NK-92 treated with Interleukin-12 subunit alpha and Interleukin-12 subunit beta, amount 100 ng/mL, for 24 hours (cell line): ENCODE results near the gene EGR2.

Source experiments
- DNase-seq: peaks from one replicate; lab custom pipeline; 2025; lab: John Stamatoyannopoulos, UW

Gene EGR2

DNA sequence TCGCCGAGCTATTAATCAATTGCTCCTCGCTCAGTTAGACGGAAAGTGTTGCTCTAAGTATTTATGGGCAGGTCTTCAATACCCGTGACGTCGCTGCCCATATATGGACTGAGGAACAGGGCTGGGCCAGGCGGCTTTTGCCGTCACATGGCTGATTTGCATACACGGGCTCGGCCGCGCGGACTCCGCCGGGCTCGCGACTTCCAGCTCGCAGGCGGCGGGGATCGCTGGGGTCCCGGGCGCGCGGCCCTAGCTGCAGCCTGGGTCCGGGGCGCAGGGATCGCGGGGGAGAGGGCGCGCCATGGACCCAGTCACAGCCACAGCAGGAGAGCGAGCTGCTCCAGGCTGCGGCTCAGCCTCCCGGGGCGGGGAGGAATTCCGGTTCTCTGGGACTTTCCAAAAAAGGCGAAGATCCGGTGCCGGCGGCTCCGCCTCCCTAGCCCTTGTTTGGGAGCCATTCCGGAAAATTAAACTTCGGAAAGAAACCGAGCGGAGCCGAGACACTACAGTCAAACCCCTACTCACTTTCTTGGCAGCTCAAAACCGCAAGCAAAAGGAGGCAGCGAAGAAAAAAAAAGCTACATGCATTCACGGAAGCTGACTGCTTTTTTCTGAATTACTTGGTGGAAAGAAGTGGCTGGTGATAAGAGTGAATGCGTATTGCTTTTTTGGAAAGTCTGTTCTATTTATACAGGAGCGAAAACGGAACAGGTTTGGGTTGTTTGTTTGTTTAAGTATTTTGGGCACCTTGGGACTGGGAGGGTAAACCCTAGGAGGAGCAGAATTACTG, at the start of gene EGR2:
TSS of gene EGR2 (minus strand) at position 36 of the 790 bp plus-strand sequence. CDS start 337 bp downstream, outside the sequence.
- DNase-seq, result peak; percentile 86

- DNase-seq, result no peak
These were observed 46.3 kb upstream of the EGR2 start for GRCh38 chr10:62862447-62862846.

GRCh38 chr10:62861507-62861906, 45.3 kb upstream of the EGR2 start:
- no peak for DNase-seq

GRCh38 chr10:62860946-62861345, 44.8 kb upstream of the EGR2 start:
- no peak for DNase-seq

GRCh38 chr10:62858364-62858763, 42.2 kb upstream of the EGR2 start:
- DNase-seq, result no peak

GRCh38 chr10:62856021-62856420, 39.9 kb upstream of the EGR2 start:
- no peak for DNase-seq

GRCh38 chr10:62853710-62854109, 37.5 kb upstream of the EGR2 start:
- DNase-seq, result peak; percentile 41

DNA sequence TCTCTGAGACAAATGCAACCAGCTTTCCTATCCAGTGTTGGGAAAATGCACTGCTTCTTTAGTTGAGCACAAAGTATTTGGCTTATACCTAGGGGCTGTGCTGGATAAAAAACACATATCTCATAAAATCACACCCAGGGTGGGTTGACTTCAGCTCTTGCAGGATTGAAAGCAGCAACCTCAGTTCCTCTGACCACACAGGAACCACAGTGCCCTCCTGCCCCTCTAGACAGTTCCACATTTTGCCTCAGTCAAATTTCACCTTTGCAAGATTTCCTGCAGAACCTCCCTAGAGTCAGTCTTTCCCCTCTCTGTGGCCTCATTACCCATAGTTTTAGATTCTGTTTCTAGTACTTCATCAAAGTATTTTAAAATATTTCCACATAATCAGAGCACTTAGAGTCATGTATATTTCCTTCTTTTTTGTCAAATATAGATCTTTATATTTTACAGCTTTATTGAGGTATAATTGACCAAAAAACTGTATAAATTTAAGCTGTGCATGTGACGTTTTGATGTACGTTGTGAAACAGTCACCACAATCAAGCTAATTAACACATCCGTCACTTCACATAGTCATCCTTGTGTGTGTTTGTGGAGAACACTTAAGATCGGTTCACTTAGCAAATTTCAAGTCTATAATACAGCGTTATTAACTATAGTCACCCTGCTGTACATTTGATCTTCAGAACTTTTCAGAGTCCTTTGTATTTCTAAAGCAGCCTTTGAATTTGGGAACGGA, 37.0 kb upstream of the EGR2 start:
- peak; percentile 56 for DNase-seq

GRCh38 chr10:62851442-62851841, 35.3 kb upstream of the EGR2 start:
- DNase-seq, result no peak

GRCh38 chr10:62850646-62851045, 34.5 kb upstream of the EGR2 start:
- DNase-seq, result no peak

- no peak for DNase-seq
These were observed 31.3 kb upstream of the EGR2 start for GRCh38 chr10:62847433-62847832.

GRCh38 chr10:62844280-62845011, 28.3 kb upstream of the EGR2 start:
- DNase-seq, result no peak

DNA sequence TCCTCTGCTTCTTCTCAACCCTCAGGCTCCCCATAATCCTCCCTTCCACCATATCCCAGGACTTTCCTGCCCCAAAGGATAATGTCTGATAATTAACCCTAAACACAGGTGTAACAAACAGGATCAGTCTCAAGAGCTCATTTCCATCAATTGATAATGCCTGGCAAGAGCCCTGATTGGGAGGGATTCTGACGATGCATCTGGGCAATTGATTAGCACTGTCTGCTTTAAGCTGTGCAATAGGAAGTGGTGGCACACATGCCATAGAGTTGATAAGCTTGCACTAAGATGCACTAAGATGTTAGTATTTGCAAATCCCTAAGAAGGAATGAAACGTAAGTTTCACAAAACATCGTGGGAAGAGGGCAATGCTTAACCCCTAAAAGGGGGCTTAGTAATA, 27.4 kb upstream of the EGR2 start:
- no peak for DNase-seq

- no peak for DNase-seq
These were observed 26.8 kb upstream of the EGR2 start for GRCh38 chr10:62842983-62843382.

DNA sequence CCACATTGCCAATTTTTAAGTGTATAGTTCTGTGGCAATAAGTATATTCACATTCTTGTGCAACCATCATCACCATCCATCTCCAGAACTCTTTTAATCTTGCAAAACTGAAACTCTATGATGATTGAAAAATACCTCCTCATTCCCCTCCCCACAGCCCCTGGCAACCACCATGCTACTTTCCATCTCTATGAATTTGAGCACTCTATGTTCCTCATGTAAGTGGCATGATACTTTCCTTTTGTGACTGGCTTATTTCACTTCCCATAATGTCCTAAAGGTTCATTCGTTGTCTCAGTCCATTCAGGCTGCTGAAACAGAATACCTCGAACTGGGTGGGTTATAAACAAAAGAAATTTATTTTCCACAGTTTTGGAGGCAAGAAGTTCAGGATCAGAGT, 23.4 kb upstream of the EGR2 start:
- DNase-seq, result no peak

DNA sequence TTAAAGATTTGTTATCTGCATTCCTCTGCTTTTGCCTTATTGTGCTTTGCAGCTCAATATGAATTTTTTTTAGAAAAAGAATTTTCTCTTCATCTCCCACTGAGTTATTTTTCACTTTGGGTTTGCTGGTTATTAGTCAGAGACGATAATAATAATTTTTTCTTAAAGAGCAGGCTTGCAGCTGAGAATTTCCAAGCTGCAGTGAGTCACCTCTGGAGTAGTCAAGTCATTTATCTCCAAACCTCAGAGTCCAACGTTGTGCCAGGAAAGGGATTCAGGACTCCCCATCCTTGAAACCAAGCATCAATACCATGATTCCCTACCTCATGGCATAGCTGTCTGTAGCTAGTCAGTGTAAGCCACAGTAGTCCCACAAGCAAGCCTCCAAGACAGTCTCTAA, 15.2 kb upstream of the EGR2 start:
- no peak for DNase-seq

DNA sequence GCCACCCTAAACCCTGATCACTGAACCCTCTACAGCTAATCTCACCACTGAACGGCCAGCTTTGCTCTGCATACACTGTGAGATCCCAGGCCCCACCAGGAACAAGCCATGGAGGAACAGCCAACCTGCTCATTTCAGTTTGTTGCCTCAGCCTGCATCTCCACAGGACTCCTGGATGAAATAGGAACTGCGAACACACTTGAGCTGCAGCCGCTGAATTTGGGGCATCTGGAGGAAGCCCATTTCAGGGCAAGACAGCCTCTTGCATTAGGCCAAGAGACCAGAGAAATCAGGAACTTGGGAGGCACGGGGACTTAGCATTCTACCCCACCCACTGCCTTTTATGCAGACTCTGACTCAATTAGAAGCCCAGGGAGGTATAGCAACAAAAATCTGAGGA, 14.5 kb upstream of the EGR2 start:
- DNase-seq, result no peak

GRCh38 chr10:62829622-62830021, 13.5 kb upstream of the EGR2 start:
- DNase-seq, result no peak

DNA sequence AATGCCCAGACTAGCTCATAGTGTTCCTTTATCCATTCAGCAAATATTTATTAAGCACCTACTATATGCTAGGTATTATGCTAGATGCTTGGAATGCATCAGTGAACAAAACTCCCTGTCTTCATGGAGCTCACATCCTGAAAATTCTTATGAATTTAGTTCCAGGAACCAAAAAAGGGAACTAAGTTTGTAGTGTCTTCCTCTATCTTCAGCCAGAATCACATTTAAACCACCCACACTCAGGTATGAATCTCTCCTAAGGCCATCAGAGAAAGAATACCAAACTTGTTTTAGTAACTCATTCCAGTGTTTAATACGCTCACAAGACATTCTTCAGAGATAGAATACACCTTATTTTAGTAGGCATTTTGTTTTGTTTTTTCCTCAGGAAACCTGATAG, 10.1 kb upstream of the EGR2 start:
- DNase-seq, result no peak

DNA sequence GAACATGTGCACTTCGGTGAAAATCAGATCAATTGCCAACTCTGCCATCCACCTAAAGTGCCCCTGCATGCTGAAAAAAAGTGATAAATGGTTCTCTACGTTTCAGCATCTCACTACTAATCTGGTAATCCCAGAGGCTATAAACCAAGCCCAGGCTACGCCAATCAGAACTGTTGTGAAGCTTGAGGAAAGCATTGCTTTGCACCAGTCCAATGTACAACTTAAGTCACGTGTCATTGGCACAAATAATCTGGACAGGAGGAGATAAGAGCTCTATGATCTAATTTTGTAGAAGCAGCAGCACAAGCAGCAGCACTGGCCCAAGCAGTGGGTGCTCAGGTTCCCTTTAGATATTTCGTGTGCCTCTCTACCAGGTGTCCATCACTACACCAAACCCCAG, 4.4 kb upstream of the EGR2 start:
- no peak for DNase-seq

DNA sequence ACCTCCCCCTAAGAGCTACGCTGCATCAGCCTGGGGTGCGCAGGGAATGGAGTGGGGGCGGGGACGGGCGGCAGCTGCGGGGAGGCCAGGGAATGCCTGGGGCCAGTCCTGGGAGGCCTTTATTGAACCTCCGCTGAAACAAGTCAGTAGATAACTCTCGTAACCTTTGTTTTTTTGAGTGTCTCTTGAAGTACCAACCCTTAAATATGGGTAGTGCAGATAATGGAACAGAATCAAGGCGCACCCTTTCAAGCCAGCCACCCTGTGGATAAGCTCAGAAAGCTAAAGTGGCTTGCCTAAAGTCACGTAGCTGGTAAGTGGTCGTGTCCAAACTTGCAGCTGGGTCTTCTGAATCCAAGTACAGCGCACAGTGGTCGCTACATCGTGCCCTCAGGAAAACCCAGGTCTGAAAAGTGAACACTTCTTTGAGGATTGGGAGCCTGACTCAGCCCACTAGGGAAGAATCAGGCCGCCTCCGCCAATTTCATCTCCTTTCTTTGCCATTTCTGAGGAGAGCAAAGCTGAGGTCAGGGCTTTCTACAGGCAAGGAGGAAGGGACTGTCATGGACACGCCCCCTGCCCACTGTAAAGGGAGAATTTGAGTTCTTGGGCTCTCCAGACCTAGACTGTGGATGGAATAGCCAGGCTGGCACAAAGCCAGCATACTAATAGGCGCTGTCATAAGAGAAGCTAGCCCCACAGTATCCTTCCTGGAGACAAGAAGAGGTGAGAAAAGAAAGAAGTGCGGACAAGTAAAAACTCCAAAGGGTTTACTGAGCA, 3.2 kb upstream of the EGR2 start:
- DNase-seq, result no peak

- DNase-seq, result no peak
These were observed 2.4 kb upstream of the EGR2 start for GRCh38 chr10:62818426-62819011.
